ENCODE results near the gene OLFM2. TPM values are rescaled to one million over a fixed set of nuclear protein-coding genes. Genes with fewer than 3 reads are reported as not detected.

OLFM2 gene
- total RNA-seq, 1 donor from 2014 or later: 0.75 TPM

GRCh38 chr19:9968820-9969687 is 32.7 kb upstream of the OLFM2 start:
- no peak for DNase-seq (ENCODE audit: low read depth)
- no peak overlapping the region for H3K4me3 ChIP-seq (ENCODE audit: low read depth, low read length)
- TF ChIP-seq CTCF (conservative IDR thresholded peaks at IDR 0.05; ENCODE audit: low read depth, low read length): no peak

DNA sequence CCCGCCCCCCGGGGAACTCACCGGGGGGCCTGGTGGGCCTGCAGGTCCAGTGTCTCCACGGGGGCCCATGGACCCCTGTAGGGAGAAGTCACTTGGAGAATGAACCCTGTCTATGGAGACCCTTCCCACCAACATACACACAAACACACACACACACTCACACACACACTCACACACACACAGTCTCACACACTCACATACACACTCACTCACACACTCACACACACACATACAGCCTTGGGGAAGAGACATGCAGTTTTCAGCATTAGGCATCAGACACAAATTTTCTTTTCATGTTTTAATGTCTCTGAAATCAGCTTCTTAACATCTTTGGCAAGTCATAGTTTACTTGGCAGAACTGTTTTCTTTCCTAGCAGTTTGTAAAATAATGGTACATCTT is 31.0 kb upstream of the OLFM2 start:
- no peak for TF ChIP-seq CTCF (conservative IDR thresholded peaks at IDR 0.05; ENCODE audit: low read depth, low read length)
- no peak overlapping the region for H3K4me3 ChIP-seq (ENCODE audit: low read depth, low read length)
- no peak for DNase-seq (ENCODE audit: low read depth)

DNA sequence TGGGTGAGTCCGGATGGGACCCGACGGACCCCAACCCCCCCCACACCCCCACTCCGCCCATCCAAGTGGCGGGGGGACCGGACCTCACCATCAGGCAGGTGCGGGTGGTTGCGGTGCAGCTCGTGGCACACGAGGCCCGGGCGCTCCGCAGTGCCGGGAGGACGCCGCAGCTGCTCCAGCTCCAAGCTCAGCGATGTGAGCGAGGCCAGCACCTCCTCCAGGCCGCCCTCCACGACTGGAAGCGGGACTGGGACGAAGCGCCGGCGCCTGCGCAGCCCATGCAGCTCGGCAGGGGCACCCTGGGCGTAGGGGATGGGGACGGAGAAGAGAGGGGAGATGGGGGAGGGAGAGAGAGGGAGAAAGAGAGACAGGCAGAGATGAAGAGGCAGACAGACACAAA is 30.1 kb upstream of the OLFM2 start:
- no peak for DNase-seq (ENCODE audit: low read depth)
- H3K4me3 ChIP-seq (ENCODE audit: low read depth, low read length): no peak overlapping the region
- TF ChIP-seq CTCF (conservative IDR thresholded peaks at IDR 0.05; ENCODE audit: low read depth, low read length): no peak

- DNase-seq (ENCODE audit: low read depth): no peak
- no peak for TF ChIP-seq CTCF (conservative IDR thresholded peaks at IDR 0.05; ENCODE audit: low read depth, low read length)
- no peak overlapping the region for H3K4me3 ChIP-seq (ENCODE audit: low read depth, low read length)
Measured at GRCh38 chr19:9966024-9966423, 29.7 kb upstream of the OLFM2 start.

- no peak for DNase-seq (ENCODE audit: low read depth)
- TF ChIP-seq CTCF (conservative IDR thresholded peaks at IDR 0.05; ENCODE audit: low read depth, low read length): no peak
- H3K4me3 ChIP-seq (ENCODE audit: low read depth, low read length): no peak overlapping the region
Measured at GRCh38 chr19:9962623-9963290, 26.4 kb upstream of the OLFM2 start.

- TF ChIP-seq CTCF (conservative IDR thresholded peaks at IDR 0.05; ENCODE audit: low read depth, low read length): no peak
- H3K4me3 ChIP-seq (ENCODE audit: low read depth, low read length): no peak overlapping the region
- DNase-seq (ENCODE audit: low read depth): no peak
Measured at GRCh38 chr19:9961103-9961502, 24.8 kb upstream of the OLFM2 start.
